Ovary (tissue), 9 donors: ENCODE data around the gene GPRIN2. TPM values are rescaled to one million over a fixed set of nuclear protein-coding genes. Genes with fewer than 3 reads are reported as not detected.
A peak's percentile ranks its signal among the peaks of the same experiment; 100 is the strongest.
"Not testable (repeated sequence)": the region's sequence is repeated elsewhere in the genome, so short reads cannot be mapped to it uniquely, and the experiment has no call there.

ENCODE experiments used
- DNase-seq, 5 donors: peaks; one replicate each; pipeline ENCODE4 v3.0.0-alpha.2; 2019 to 2020
- H3K27ac ChIP-seq, 2 donors: fragments of 200-600 bp; one replicate each; pipeline versions ENCODE4 v1.5.1 to v1.8.0; 2019 to 2022
- H3K27me3 ChIP-seq: fragments of 200-600 bp; one replicate; pipeline ENCODE4 v1.8.0; 2022
- H3K36me3 ChIP-seq: fragments of 200-600 bp; sonication (generic); one replicate; pipeline ENCODE4 v1.5.1; 2019
- H3K4me1 ChIP-seq: one replicate; pipeline ENCODE4 v1.8.1; 2013; ENCODE audit warnings: mild to moderate bottlenecking, moderate library complexity; ENCODE audit not compliant: insufficient read depth
- H3K4me3 ChIP-seq: fragments of 200-600 bp; sonication (generic); one replicate; pipeline ENCODE4 v1.5.1; 2017
- H3K9me3 ChIP-seq, 2 donors: fragments of 200-600 bp in 1 of 2; sonication (generic) in 1 of 2; one replicate each; pipeline versions ENCODE4 v1.5.1 to v1.8.1; 2013 to 2019; ENCODE audit warnings: mild to moderate bottlenecking in 1 of 2, moderate library complexity in 1 of 2
- EP300 ChIP-seq: sonication (generic); formaldehyde crosslinking; IDR thresholded peaks from one replicate; pipeline ENCODE4 v1.6.1; 2017; ENCODE audit warnings: antibody characterized with exemption
- POLR2A ChIP-seq: fragments of 450-650 bp; IDR thresholded peaks from one replicate; pipeline ENCODE4 v1.6.1; 2017; ENCODE audit warnings: antibody characterized with exemption, mild to moderate bottlenecking, moderate library complexity
- WGBS, 3 donors: extraction: QIAGEN DNeasy Blood & Tissue Kit in 1 of 3; methylation state at CpG; one replicate each; pipeline versions ENCODE4 v1.1.5 to v1.1.7; 2013 to 2017; 5-methylcytosine and 5-hydroxymethylcytosine counted together
- intact Hi-C, 4 donors: fragments of 100-400 bp; cut with DNase I; formaldehyde crosslinking; loops; one replicate each; pipeline versions ENCODE4 v1.11.0 to v1.15.1; 2022 to 2023
- polyA plus RNA-seq, 2 donors: library from polyadenylated mRNA; stranded (reverse); fragments of 200-250 nt in 1 of 2; fragments of 350-450 nt in 1 of 2; fragmentation: Illumina TruSeq in 1 of 2; extraction: RNeasy Lipid Tissue Mini Kit (QIAGEN cat#74804) in 1 of 2; gene quantifications; one replicate each; pipeline ENCODE4 v1.2.3, GENCODE V29; 2013 to 2014
- total RNA-seq, 7 donors: library from RNA; depleted of rRNA in 2 of 7; stranded (reverse); fragments of >200 nt in 2 of 7; fragmentation: NEBNext Ultra II Directional in 3 of 7; extraction: Animal tissue kit (Norgen Biotek cat#: 25700) in 3 of 7; gene quantifications; one replicate each; pipeline versions ENCODE4 v1.1.0 to v1.2.4, GENCODE V29; 2016 to 2023
- TF ChIP-seq, protein P1 (sequence below), 3 donors: fragments of 450-650 bp in 2 of 3; fragments of 200-600 bp in 1 of 3; IDR thresholded peaks; one replicate each; pipeline versions ENCODE4 v1.5.1 to v1.8.0; 2016 to 2022; ENCODE audit warnings: antibody characterized with exemption in 3 of 3, mild to moderate bottlenecking in 1 of 3
- donor health status: DM: no; HTN: no; CAD: no; lungs with moderate emphysema.
- donor health status: DM: no; HTN: no; CAD: no.
- donor health status: Bipolar disorder and iron deficiency.
- donor health status: DM: yes; HTN: yes; CAD: no.
- donor health status: DM: no; HTN: no; CAD: no.
- donor health status: DM: yes; HTN: yes; CAD: no.

Gene GPRIN2
- total and polyA plus RNA-seq, 9 donors, result 0.22 to 2.4 (median 0.61) TPM; not detected in 4

DNA sequence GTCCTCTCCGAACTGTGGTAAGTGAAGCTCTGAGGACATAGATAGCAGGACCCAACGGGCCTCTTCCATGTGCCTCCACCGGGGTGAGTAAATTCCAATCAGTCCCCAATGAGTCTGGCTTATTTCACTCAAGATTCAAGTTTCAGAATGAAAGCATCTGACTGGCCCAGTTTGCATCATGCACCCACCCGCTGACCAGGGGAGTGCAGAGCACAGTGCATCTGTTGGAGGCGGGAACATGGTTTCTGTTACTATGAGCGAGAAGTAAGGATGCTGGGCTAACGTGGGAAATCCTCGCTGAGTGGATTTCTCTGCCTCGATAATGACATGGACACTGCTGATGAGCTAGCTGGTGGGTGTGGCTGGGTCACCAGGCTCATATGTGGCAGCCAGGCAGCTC is 10.7 kb upstream of the GPRIN2 start:
- H3K4me1 ChIP-seq, H3K9me3 ChIP-seq, intact Hi-C loops, H3K4me3 ChIP-seq, H3K27ac ChIP-seq, H3K36me3 ChIP-seq, DNase-seq, H3K27me3 ChIP-seq: not testable (repeated sequence)
- 80 to 94% (median 92%) methylated on average over 2 to 6 of the region's 9 CpGs for WGBS, 3 donors

DNA sequence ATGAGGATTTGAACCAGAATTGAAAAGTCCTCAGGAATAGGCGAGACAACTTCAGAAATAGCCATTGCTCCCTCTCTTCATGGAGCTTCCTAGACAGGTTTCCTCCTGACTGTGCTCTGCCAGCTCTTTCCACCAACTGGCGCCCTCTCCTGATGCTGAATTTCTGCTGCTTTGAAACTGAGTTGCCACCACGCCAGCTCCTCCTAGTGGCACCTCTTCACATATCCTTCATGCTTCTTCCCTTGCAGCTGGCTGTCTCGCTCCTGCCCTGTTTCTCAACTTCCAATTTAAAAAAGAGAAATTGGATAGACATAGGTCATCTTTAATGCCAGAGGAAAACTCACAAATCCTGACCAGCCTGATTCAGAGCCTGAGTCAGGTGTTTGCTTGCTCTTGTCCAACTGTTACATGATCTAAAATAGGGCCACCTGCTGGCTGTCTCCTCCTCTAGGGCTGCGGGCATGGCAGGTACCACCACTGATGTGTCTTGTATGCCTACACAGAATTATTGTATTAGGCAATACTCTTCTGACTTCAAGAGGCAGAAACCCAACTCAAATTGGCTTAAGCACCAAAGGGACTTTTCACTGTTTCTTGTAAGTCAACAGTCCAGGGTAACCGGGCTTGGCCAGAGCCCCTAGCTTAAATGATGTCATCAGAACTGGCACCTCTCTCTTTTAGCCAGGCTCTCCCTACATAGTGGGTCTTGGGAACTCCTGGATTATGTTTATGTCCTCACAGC is 9.3 kb upstream of the GPRIN2 start:
- 6 to 14% (median 8%) methylated on average over 4 of the region's 6 CpGs for whole genome bisulfite sequencing, 3 donors
- intact Hi-C loops, result not testable (repeated sequence)
- DNase-seq, result peak; percentile 32 to 62 (median 49)

DNA sequence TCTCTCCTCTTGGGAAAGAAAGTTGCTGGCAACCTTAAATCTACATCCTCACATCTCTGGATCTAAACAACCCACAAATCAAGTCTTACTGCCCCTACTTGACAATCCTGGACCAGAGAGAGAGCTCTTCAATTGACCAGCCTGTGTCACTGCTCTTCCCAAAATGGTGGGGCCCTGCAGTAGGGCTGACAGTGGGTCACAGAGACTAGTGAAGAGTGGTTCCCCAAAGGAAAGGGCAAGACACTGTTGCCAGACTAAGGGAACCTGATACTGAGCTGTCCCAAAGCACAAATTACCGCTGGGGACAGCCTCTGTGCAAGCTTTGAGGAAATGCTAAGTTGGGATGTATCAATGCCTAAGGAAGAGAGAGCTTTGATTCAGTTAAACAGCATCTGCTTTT is 4.5 kb upstream of the GPRIN2 start:
- no peak for TF ChIP-seq EP300
- TF ChIP-seq, protein P1, sequence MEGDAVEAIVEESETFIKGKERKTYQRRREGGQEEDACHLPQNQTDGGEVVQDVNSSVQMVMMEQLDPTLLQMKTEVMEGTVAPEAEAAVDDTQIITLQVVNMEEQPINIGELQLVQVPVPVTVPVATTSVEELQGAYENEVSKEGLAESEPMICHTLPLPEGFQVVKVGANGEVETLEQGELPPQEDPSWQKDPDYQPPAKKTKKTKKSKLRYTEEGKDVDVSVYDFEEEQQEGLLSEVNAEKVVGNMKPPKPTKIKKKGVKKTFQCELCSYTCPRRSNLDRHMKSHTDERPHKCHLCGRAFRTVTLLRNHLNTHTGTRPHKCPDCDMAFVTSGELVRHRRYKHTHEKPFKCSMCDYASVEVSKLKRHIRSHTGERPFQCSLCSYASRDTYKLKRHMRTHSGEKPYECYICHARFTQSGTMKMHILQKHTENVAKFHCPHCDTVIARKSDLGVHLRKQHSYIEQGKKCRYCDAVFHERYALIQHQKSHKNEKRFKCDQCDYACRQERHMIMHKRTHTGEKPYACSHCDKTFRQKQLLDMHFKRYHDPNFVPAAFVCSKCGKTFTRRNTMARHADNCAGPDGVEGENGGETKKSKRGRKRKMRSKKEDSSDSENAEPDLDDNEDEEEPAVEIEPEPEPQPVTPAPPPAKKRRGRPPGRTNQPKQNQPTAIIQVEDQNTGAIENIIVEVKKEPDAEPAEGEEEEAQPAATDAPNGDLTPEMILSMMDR (IDR thresholded peaks at IDR 0.05), result no peak
- TF ChIP-seq POLR2A, result no peak
- no peaks in the 10 kb centered on the region for H3K9me3 ChIP-seq
- peak in 1 of 5 donors; percentile 7 for DNase-seq
- H3K4me3 ChIP-seq, result no peak overlapping the region
- no peaks in the 10 kb centered on the region for H3K27me3 ChIP-seq
- 61 to 86% (median 72%) methylated on average over 1 of the region's 1 CpG for WGBS, 3 donors
- H3K27ac ChIP-seq, result no peak overlapping the region
- H3K36me3 ChIP-seq, result no peaks in the 10 kb centered on the region
- peaks cover 6% of the 10 kb centered on the region for H3K4me1 ChIP-seq
- intact Hi-C loops, result no loop called here

More for the DNA sequence above, 9.3 kb upstream of the GPRIN2 start:
- not testable (repeated sequence) for H3K27me3 ChIP-seq, H3K4me1 ChIP-seq, H3K36me3 ChIP-seq, H3K9me3 ChIP-seq, H3K27ac ChIP-seq, H3K4me3 ChIP-seq
- TF ChIP-seq, protein P1 (IDR thresholded peaks at IDR 0.05), result peak in 1 of 3 donors; percentile 56

DNA sequence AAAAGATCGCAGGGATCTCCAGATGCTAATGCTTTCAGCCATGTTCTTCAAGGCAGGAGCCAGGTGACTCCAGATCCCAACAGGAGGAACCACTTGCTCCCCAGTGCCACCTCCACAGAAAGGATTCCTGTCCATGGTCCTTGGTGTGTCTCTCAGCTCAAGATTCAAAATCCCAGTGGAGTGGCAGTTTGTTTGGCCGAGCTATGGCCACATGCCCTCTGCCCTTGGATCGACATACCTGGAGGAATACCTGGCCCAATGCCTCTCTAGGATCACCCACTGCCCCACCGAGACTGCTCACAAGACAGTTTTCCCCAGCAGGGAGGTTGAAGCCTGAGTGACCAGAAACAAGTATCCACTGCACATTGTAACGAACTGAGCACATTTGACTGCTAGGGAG is 3.9 kb upstream of the GPRIN2 start:
- peak in 3 of 5 donors; percentile 11 to 17 (median 13) for DNase-seq
- Histone ChIP-seq H3K36me3 (no peaks in the 10 kb centered on the region), H3K4me3 (no peak overlapping the region), H3K9me3 (no peaks in the 10 kb centered on the region), H3K27ac (no peak overlapping the region), H3K27me3 (no peaks in the 10 kb centered on the region), H3K4me1 (peaks cover 6% of the 10 kb centered on the region)
- TF ChIP-seq EP300 (no peak), POLR2A (no peak)
- TF ChIP-seq, protein P1 (IDR thresholded peaks at IDR 0.05), result no peak
- intact Hi-C loops, result no loop called here
- 78 to 79% (median 78%) methylated on average over 5 of the region's 5 CpGs for WGBS, 3 donors

DNA sequence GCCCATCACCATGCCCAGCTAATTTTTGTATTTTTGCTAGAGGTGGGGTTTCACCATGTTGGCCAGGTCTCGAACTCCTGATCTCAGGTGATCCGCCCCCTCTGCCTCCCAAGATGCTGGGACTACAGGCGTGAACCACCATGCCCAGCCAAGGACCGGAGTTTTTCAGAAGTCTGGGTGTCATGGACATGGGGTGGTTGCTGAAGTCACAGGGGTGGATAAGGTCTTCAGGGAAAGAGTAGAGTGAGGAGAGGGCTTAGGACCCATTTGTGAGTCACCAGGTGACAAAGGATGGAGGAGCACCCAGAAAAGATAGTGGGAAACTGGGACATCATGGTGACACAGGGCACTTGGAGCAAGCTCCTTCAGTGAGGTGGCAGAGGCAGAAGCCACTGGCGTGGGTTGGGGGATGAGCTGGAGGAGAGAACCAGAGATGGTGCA is 2.8 kb upstream of the GPRIN2 start:
- Histone ChIP-seq H3K27ac (no peak overlapping the region), H3K36me3 (no peaks in the 10 kb centered on the region), H3K27me3 (no peaks in the 10 kb centered on the region), H3K9me3 (no peaks in the 10 kb centered on the region), H3K4me3 (no peak overlapping the region), H3K4me1 (peaks cover 6% of the 10 kb centered on the region)
- intact Hi-C loops, result no loop called here
- peak in 3 of 5 donors; percentile 6 to 20 (median 17) for DNase-seq
- 93 to 95% (median 94%) methylated on average over 5 of the region's 5 CpGs for WGBS, 3 donors
- TF ChIP-seq, protein P1 (IDR thresholded peaks at IDR 0.05), result no peak
- TF ChIP-seq POLR2A (no peak), EP300 (no peak)
